Loucy (cell line): ENCODE results near the gene OR2AJ1.

Source experiments
- H2AFZ ChIP-seq: fragments of 200-600 bp; sonication (generic); 2 replicates; pipeline ENCODE4 v1.6.0; 2016; ENCODE audit warnings: antibody characterized with exemption, mild to moderate bottlenecking, low read length, moderate library complexity
- H3F3A ChIP-seq: fragments of 200-600 bp; 2 replicates; pipeline ENCODE4 v1.6.0; 2016; ENCODE audit warnings: antibody characterized with exemption, low read depth, mild to moderate bottlenecking
- H3K27me3 ChIP-seq: fragments of 200-600 bp; sonication (generic); 2 replicates; pipeline ENCODE4 v1.6.1; 2014; ENCODE audit warnings: low read length, mild to moderate bottlenecking; ENCODE audit not compliant: insufficient read depth, poor library complexity, severe bottlenecking
- H3K36me3 ChIP-seq: fragments of 200-600 bp; sonication (generic); 2 replicates; pipeline ENCODE4 v1.6.1; 2016; ENCODE audit warnings: low read length; ENCODE audit not compliant: insufficient read depth
- H3K4me1 ChIP-seq: fragments of 200-600 bp; sonication (generic); 2 replicates; pipeline ENCODE4 v1.5.1; 2014; ENCODE audit warnings: low read length, mild to moderate bottlenecking; ENCODE audit not compliant: insufficient read depth, poor library complexity, severe bottlenecking
- H3K4me2 ChIP-seq: fragments of 200-600 bp; sonication (generic); 2 replicates; pipeline ENCODE4 v1.6.0; 2014; ENCODE audit warnings: antibody characterized with exemption, low read length, low read depth, mild to moderate bottlenecking; ENCODE audit not compliant: poor library complexity, severe bottlenecking
- H3K4me3 ChIP-seq: fragments of 200-600 bp; sonication (generic); 2 replicates; pipeline ENCODE4 v1.5.1; 2014; ENCODE audit warnings: low read length, mild to moderate bottlenecking, mixed read lengths; ENCODE audit not compliant: poor library complexity, severe bottlenecking
- H3K79me2 ChIP-seq: fragments of 200-600 bp; sonication (generic); 2 replicates; pipeline ENCODE4 v1.6.1; 2014; ENCODE audit warnings: low read length; ENCODE audit not compliant: insufficient read depth
- H3K9ac ChIP-seq: fragments of 200-600 bp; sonication (generic); 2 replicates; pipeline ENCODE4 v1.6.0; 2014; ENCODE audit warnings: mild to moderate bottlenecking, low read depth, low read length, moderate library complexity; ENCODE audit not compliant: poor library complexity, severe bottlenecking
- H3K9me2 ChIP-seq: fragments of 200-600 bp; sonication (generic); replicated peaks from 2 replicates; pipeline ENCODE4 v1.6.1; 2016; ENCODE audit warnings: low read depth, low read length, mixed read lengths
- H3K9me3 ChIP-seq: fragments of 200-600 bp; sonication (generic); 2 replicates; pipeline ENCODE4 v1.6.1; 2014; ENCODE audit warnings: mild to moderate bottlenecking, antibody characterized with exemption, low read length, low read depth; ENCODE audit not compliant: insufficient read depth
- H4K20me1 ChIP-seq: fragments of 200-600 bp; sonication (generic); 2 replicates; pipeline ENCODE4 v1.6.0; 2014; ENCODE audit warnings: antibody characterized with exemption, low read length, mild to moderate bottlenecking; ENCODE audit not compliant: insufficient read depth, poor library complexity, severe bottlenecking
- EZH2phosphoT487 ChIP-seq: fragments of 200-600 bp; IDR thresholded peaks from 2 replicates; pipeline ENCODE4 v1.6.1; 2018; ENCODE audit warnings: antibody characterized with exemption, mild to moderate bottlenecking, moderate library complexity, borderline replicate concordance
- TF ChIP-seq, protein P1 (sequence below): fragments of 200-600 bp; sonication (generic); conservative IDR thresholded peaks from 2 replicates; pipeline ENCODE4 v1.5.1; 2014; ENCODE audit warnings: mild to moderate bottlenecking, antibody characterized with exemption, low read length

The OR2AJ1 gene

GRCh38 chr1:247895163-247895637 is 29.5 kb upstream of the OR2AJ1 start, which contains the start of gene OR2W3:
TSS of gene OR2W3 (plus strand) at chr1:247895587. CDS start at chr1:247895587, 0 bp downstream.
- Histone ChIP-seq H3K4me3 (no peak within 1 kb of the TSS), H3K4me2 (no peak within 1 kb of the TSS), H3K9me3 (no peaks in the 10 kb centered on the region), H3K36me3 (no peaks in the 10 kb centered on the region), H3K27me3 (no peaks in the 10 kb centered on the region), H3K79me2 (no peaks in the 10 kb centered on the region), H3K4me1 (no peaks in the 10 kb centered on the region), H3F3A (no peaks in the 10 kb centered on the region), H3K9ac (no peak within 1 kb of the TSS), H4K20me1 (no peaks in the 10 kb centered on the region), H2AFZ (no peak within 1 kb of the TSS), H3K9me2 (no peaks in the 10 kb centered on the region)
- TF ChIP-seq, protein P1, sequence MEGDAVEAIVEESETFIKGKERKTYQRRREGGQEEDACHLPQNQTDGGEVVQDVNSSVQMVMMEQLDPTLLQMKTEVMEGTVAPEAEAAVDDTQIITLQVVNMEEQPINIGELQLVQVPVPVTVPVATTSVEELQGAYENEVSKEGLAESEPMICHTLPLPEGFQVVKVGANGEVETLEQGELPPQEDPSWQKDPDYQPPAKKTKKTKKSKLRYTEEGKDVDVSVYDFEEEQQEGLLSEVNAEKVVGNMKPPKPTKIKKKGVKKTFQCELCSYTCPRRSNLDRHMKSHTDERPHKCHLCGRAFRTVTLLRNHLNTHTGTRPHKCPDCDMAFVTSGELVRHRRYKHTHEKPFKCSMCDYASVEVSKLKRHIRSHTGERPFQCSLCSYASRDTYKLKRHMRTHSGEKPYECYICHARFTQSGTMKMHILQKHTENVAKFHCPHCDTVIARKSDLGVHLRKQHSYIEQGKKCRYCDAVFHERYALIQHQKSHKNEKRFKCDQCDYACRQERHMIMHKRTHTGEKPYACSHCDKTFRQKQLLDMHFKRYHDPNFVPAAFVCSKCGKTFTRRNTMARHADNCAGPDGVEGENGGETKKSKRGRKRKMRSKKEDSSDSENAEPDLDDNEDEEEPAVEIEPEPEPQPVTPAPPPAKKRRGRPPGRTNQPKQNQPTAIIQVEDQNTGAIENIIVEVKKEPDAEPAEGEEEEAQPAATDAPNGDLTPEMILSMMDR, result no peak

- no peak overlapping the region for H3K4me3 ChIP-seq
- no peaks in the 10 kb centered on the region for H3K9me2 ChIP-seq
- no peak overlapping the region for H2AFZ ChIP-seq
- H3K4me2 ChIP-seq, result no peak overlapping the region
- H3K27me3 ChIP-seq, result no peaks in the 10 kb centered on the region
- H3K9me3 ChIP-seq, result no peaks in the 10 kb centered on the region
- H3K4me1 ChIP-seq, result no peaks in the 10 kb centered on the region
- H4K20me1 ChIP-seq, result no peaks in the 10 kb centered on the region
- no peak overlapping the region for H3K9ac ChIP-seq
- H3K79me2 ChIP-seq, result no peaks in the 10 kb centered on the region
- H3K36me3 ChIP-seq, result no peaks in the 10 kb centered on the region
- TF ChIP-seq, protein P1, result no peak
- no peak for TF ChIP-seq EZH2phosphoT487
- H3F3A ChIP-seq, result no peaks in the 10 kb centered on the region
These were observed 28.7 kb upstream of the OR2AJ1 start for GRCh38 chr1:247895976-247896375.

DNA sequence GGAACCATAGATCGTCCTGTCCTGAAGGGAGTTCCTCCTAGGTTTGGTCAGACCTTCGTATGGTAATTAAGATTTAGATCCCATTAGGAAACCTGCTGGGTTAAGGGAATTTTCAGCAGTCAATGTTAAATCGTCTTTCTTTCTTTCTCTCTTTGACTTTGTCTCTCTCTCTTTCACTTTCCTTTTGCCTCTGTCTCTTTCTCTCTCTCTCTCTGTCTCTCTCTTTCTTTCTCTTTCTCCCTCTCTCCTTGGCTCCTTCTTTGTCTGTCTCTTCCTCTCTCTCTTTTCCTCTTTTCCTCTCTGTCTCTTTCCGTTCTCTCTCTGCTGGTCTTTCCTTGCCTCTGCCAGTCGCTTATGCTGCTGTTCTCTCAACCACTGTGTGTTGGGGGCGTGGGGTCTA is 20.6 kb upstream of the OR2AJ1 start:
- no peaks in the 10 kb centered on the region for H3K9me3 ChIP-seq
- no peaks in the 10 kb centered on the region for H3K36me3 ChIP-seq
- no peaks in the 10 kb centered on the region for H3K79me2 ChIP-seq
- no peak overlapping the region for H3K9ac ChIP-seq
- no peak overlapping the region for H3K4me2 ChIP-seq
- no peak for TF ChIP-seq EZH2phosphoT487
- TF ChIP-seq, protein P1, result no peak
- no peak overlapping the region for H3K4me3 ChIP-seq
- no peaks in the 10 kb centered on the region for H3K9me2 ChIP-seq
- peaks cover 3% of the 10 kb centered on the region for H3K4me1 ChIP-seq
- H3K27me3 ChIP-seq, result no peaks in the 10 kb centered on the region
- H2AFZ ChIP-seq, result no peak overlapping the region
- H4K20me1 ChIP-seq, result no peaks in the 10 kb centered on the region
- H3F3A ChIP-seq, result no peaks in the 10 kb centered on the region
